D721Med (cell line): ENCODE results near the gene LANCL2.

Experiments used
- DNase-seq: peaks from one replicate; pipeline ENCODE4 v3.0.0; 2011; ENCODE audit warnings: low spot score; ENCODE audit not compliant: insufficient read length
- FAIRE-seq: peaks from 2 replicates; lab custom pipeline; 2011; peaks lifted over from hg19 to GRCh38; lab: Jason Lieb, UNC
- CTCF ChIP-seq: IDR thresholded peaks from 2 replicates; pipeline ENCODE4 v1.5.1; 2012; ENCODE audit warnings: mild to moderate bottlenecking, control low read depth; ENCODE audit not compliant: insufficient read depth; ENCODE audit errors: missing control alignments

The LANCL2 gene

GRCh38 chr7:55429835-55430499 lies 64.8 kb downstream of the LANCL2 start:
- DNase-seq, result no peak
- no peak for TF ChIP-seq CTCF
- FAIRE-seq, result no peak

GRCh38 chr7:55431898-55432297 lies 66.8 kb downstream of the LANCL2 start:
- no peak for DNase-seq
- no peak for FAIRE-seq
- TF ChIP-seq CTCF, result no peak

- TF ChIP-seq CTCF, result no peak
- no peak for DNase-seq
- FAIRE-seq, result no peak
These were observed 67.4 kb downstream of the LANCL2 start for GRCh38 chr7:55432506-55432905.

- TF ChIP-seq CTCF, result peak; percentile 57
- peak; percentile 66 for FAIRE-seq
- DNase-seq, result peak; percentile 69
These were observed 68.0 kb downstream of the LANCL2 start for GRCh38 chr7:55432939-55433784.

GRCh38 chr7:55435466-55435865 lies 70.3 kb downstream of the LANCL2 start:
- DNase-seq (no peak), FAIRE-seq (no peak)
- no peak for TF ChIP-seq CTCF

- DNase-seq (no peak), FAIRE-seq (no peak)
These were observed 71.3 kb downstream of the LANCL2 start for GRCh38 chr7:55436457-55436856.

More at GRCh38 chr7:55436457-55436856, 71.3 kb downstream of the LANCL2 start:
- no peak for TF ChIP-seq CTCF
